Gastrocnemius medialis (tissue), 4 donors: ENCODE measurements around the gene ABL1. TPM values are rescaled to one million over a fixed set of nuclear protein-coding genes. Genes with fewer than 3 reads are reported as not detected.

Experiments
- ATAC-seq, 2 donors: fragments of 150-250 bp; one replicate each; pipeline ENCODE4 v1.9.1; 2016
- DNase-seq, 2 donors: peaks; one replicate each; pipeline ENCODE4 v3.0.0-alpha.2; 2019
- H3K27ac ChIP-seq, 4 donors: fragments of 200-600 bp; sonication (generic); 1 replicate in 1 of 4; 2 replicates in 3 of 4; pipeline ENCODE4 v1.5.1; 2016 to 2018; ENCODE audit warnings: mild to moderate bottlenecking in 2 of 4, moderate library complexity in 1 of 4
- H3K27me3 ChIP-seq, 3 donors: fragments of 200-600 bp; sonication (generic) in 2 of 3; 1 replicate in 1 of 3; 2 replicates in 2 of 3; pipeline versions ENCODE4 v1.5.1 to v1.6.0; 2016 to 2019; ENCODE audit warnings: mild to moderate bottlenecking in 1 of 3, moderate library complexity in 1 of 3
- H3K36me3 ChIP-seq, 2 donors: fragments of 200-600 bp; sonication (generic) in 1 of 2; one replicate each; pipeline ENCODE4 v1.5.1; 2017 to 2018
- H3K4me1 ChIP-seq, 2 donors: fragments of 200-600 bp; sonication (generic) in 1 of 2; one replicate each; pipeline ENCODE4 v1.5.1; 2016 to 2017; ENCODE audit warnings: mild to moderate bottlenecking in 2 of 2
- H3K4me3 ChIP-seq, 4 donors: fragments of 200-600 bp; sonication (generic) in 3 of 4; 1 replicate in 1 of 4; 2 replicates in 3 of 4; pipeline ENCODE4 v1.5.1; 2016 to 2019; ENCODE audit warnings: mild to moderate bottlenecking in 2 of 4
- H3K9me3 ChIP-seq, 3 donors: fragments of 200-600 bp; sonication (generic) in 2 of 3; 1 replicate in 1 of 3; 2 replicates in 2 of 3; pipeline ENCODE4 v1.5.1; 2016 to 2019
- POLR2A ChIP-seq, 2 donors: fragments of 450-650 bp; IDR thresholded peaks; one replicate each; pipeline ENCODE4 v1.6.1; 2017; ENCODE audit warnings: antibody characterized with exemption in 2 of 2, mild to moderate bottlenecking in 2 of 2, moderate library complexity in 2 of 2
- in situ Hi-C, 4 donors: fragments of 200-750 bp; cut with MboI; loops; one replicate each; pipeline versions ENCODE4 v1.15.0 to v1.8.0; 2017; ENCODE audit warnings: low sequenced_read_pairs in 4 of 4
- intact Hi-C: fragments of 100-400 bp; cut with DNase I; formaldehyde crosslinking; loops from one replicate; pipeline ENCODE4 v1.15.1; 2023; ENCODE audit warnings: low total_unique reads
- total RNA-seq, 4 donors: library from RNA; depleted of rRNA; stranded (reverse); fragments of >200 nt; gene quantifications; one replicate each; pipeline versions ENCODE4 v1.1.0 to v1.2.3, GENCODE V29; 2016
- TF ChIP-seq, protein P1 (sequence below), 5 experiments: fragments of 450-650 bp in 3 of 5; fragments of 200-600 bp in 2 of 5; sonication (generic) in 2 of 5; IDR thresholded peaks in 4 of 5; conservative IDR thresholded peaks in 1 of 5; 1 replicate in 4 of 5; 2 replicates in 1 of 5; pipeline ENCODE4 v1.5.1; 2016 to 2019; ENCODE audit warnings: antibody characterized with exemption in 5 of 5, mild to moderate bottlenecking in 3 of 5, moderate library complexity in 3 of 5

ABL1 gene
- total RNA-seq, 4 donors from 2014 or later, result 22.8 to 55.5 (median 28.5) TPM

DNA sequence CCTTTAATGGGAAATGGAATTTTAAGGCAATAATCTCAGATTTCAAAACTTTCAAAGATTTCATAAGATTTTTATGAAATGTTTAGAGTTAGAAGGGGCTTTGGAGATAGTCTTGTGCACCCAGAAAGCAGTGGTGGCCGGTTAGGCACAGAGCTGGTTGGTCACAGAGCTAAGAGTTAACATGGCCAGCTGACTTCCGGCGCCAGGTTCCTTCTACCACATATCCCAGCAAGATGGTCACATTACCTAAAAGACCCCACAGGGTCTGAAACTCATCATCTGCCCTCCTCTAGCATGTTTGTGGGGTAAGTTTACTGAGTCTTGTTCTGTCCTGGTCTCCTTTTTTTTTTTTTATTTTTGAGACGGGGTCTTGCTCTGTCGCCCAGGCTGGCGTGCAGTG lies 42.2 kb downstream of the ABL1 start:
- Histone ChIP-seq H3K27me3 (no peaks in the 10 kb centered on the region), H3K9me3 (no peaks in the 10 kb centered on the region), H3K4me1 (peaks cover 11 to 12% of the 10 kb centered on the region in 2 donors), H3K4me3 (no peak overlapping the region), H3K27ac (no peak overlapping the region), H3K36me3 (peaks cover 0 to 76% of the 10 kb centered on the region in 2 donors)
- TF ChIP-seq POLR2A (IDR thresholded peaks at IDR 0.05), result no peak
- TF ChIP-seq, protein P1, sequence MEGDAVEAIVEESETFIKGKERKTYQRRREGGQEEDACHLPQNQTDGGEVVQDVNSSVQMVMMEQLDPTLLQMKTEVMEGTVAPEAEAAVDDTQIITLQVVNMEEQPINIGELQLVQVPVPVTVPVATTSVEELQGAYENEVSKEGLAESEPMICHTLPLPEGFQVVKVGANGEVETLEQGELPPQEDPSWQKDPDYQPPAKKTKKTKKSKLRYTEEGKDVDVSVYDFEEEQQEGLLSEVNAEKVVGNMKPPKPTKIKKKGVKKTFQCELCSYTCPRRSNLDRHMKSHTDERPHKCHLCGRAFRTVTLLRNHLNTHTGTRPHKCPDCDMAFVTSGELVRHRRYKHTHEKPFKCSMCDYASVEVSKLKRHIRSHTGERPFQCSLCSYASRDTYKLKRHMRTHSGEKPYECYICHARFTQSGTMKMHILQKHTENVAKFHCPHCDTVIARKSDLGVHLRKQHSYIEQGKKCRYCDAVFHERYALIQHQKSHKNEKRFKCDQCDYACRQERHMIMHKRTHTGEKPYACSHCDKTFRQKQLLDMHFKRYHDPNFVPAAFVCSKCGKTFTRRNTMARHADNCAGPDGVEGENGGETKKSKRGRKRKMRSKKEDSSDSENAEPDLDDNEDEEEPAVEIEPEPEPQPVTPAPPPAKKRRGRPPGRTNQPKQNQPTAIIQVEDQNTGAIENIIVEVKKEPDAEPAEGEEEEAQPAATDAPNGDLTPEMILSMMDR (IDR thresholded peaks at IDR 0.05 in 4 of 5, conservative IDR thresholded peaks at IDR 0.05 in 1 of 5), result no peak
- intact Hi-C loops, result no loop called here
- no peak for DNase-seq
- in situ Hi-C loops, result no loop called here
- ATAC-seq, result no peak

- ATAC-seq (no peak), DNase-seq (no peak)
- H3K4me3 ChIP-seq, result no peak overlapping the region
- TF ChIP-seq, protein P1 (IDR thresholded peaks at IDR 0.05 in 4 of 5, conservative IDR thresholded peaks at IDR 0.05 in 1 of 5), result no peak
- TF ChIP-seq POLR2A (IDR thresholded peaks at IDR 0.05), result no peak
- intact Hi-C loops (no loop called here), in situ Hi-C loops (no loop called here)
- no peaks in the 10 kb centered on the region for H3K27me3 ChIP-seq
- H3K4me1 ChIP-seq, result peaks cover 2 to 4% of the 10 kb centered on the region in 2 donors
- no peaks in the 10 kb centered on the region for H3K9me3 ChIP-seq
- peaks cover 0 to 73% of the 10 kb centered on the region in 2 donors for H3K36me3 ChIP-seq
- no peak overlapping the region for H3K27ac ChIP-seq
These were observed 43.2 kb downstream of the ABL1 start for GRCh38 chr9:130878295-130878694.

DNA sequence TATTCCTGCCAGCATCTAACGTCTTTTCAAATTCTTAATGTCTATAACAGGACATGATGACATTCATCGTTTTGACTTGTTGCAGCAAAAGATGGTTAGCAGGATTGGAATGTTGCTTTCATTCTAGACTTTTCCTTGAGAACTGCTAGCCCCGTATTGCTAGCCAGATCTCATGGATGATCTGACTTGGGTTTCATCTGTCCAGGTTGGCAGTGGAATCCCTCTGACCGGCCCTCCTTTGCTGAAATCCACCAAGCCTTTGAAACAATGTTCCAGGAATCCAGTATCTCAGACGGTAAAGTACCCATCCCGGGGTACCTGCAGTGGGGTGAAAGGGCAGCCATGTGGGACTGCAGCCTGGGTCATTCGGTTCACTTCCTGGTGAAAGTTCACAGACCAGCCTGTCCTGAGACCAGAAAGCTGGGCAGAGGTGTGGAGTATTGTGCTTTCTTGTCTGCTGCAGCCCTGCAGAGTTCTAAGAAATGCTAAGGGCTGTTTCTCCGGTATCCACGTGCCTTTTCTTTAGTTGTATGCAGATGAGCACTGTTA lies 44.9 kb downstream of the ABL1 start:
- no peaks in the 10 kb centered on the region for H3K27me3 ChIP-seq
- H3K27ac ChIP-seq, result no peak overlapping the region
- intact Hi-C loops (no loop called here), in situ Hi-C loops (no loop called here)
- no peak overlapping the region for H3K4me3 ChIP-seq
- peaks cover 0 to 74% of the 10 kb centered on the region in 2 donors for H3K36me3 ChIP-seq
- no peak for DNase-seq
- H3K4me1 ChIP-seq, result no peaks in the 10 kb centered on the region
- H3K9me3 ChIP-seq, result no peaks in the 10 kb centered on the region
- TF ChIP-seq, protein P1 (IDR thresholded peaks at IDR 0.05 in 4 of 5, conservative IDR thresholded peaks at IDR 0.05 in 1 of 5), result no peak
- no peak for TF ChIP-seq POLR2A (IDR thresholded peaks at IDR 0.05)
- ATAC-seq, result no peak

DNA sequence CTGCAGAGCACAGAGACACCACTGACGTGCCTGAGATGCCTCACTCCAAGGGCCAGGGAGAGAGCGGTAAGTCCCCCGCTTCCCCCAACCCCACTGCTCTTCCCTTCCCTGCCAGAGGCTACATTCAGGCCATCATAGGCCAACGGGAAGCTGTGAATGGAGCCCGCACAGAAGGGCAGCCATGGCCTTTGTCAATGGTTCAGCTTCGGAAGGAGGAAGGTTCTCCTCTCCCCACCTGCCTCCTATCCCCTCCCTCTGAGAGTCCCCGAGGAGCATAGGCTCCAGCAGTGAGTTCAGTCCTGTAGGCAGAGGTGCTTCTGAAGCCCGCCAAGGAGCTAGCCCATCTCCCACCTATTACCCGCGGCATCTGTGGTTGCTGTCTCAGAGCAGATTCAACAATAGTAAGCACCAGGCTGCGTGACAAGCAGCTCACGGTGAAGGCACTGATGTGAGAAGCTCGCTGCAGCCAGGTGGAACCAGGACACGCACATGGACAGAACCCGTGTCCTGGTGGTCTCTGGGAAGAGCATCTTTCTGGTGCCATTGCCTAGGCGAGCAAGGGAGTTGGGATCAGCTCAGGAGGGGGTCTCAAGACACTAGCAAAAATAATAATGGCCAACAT lies 45.7 kb downstream of the ABL1 start:
- DNase-seq (no peak), ATAC-seq (no peak)
- Histone ChIP-seq H3K4me1 (no peaks in the 10 kb centered on the region), H3K36me3 (peaks cover 0 to 81% of the 10 kb centered on the region in 2 donors), H3K4me3 (no peak overlapping the region), H3K27me3 (no peaks in the 10 kb centered on the region), H3K27ac (no peak overlapping the region), H3K9me3 (no peaks in the 10 kb centered on the region)
- TF ChIP-seq POLR2A (IDR thresholded peaks at IDR 0.05), result no peak
- TF ChIP-seq, protein P1 (IDR thresholded peaks at IDR 0.05 in 4 of 5, conservative IDR thresholded peaks at IDR 0.05 in 1 of 5), result no peak
- intact Hi-C loops, result no loop called here
- in situ Hi-C loops, result no loop called here
